ENCODE data around the gene GNG8.

GRCh38 chr19:46587861-46588260 lies 48.1 kb downstream of the GNG8 start:
- TF ChIP-seq POLR2A (IDR thresholded peaks at IDR 0.05) (no peak), CTCF (IDR thresholded peaks at IDR 0.05) (no peak)
